HUES6 (cell line): Measurements from ENCODE around the gene C2orf81.

Experiments used
- H3K27ac ChIP-seq: 2 replicates; pipeline ENCODE4 v1.7.0; 2013; ENCODE audit warnings: low read depth, mild to moderate bottlenecking, low read length, inconsistent platforms
- H3K27me3 ChIP-seq: 2 replicates; pipeline ENCODE4 v1.6.1; 2013; ENCODE audit warnings: low read length; ENCODE audit not compliant: control insufficient read depth, insufficient read depth
- H3K36me3 ChIP-seq: 2 replicates; pipeline ENCODE4 v1.6.1; 2013; ENCODE audit warnings: low read length; ENCODE audit not compliant: control insufficient read depth, insufficient read depth
- H3K4me1 ChIP-seq: 2 replicates; pipeline ENCODE4 v1.6.1; 2013; ENCODE audit warnings: low read length; ENCODE audit not compliant: control insufficient read depth, insufficient read depth
- H3K4me3 ChIP-seq: 2 replicates; pipeline ENCODE4 v1.5.1; 2013; ENCODE audit warnings: low read depth, low read length
- H3K9ac ChIP-seq: one replicate; pipeline ENCODE4 v1.6.1; 2013; ENCODE audit warnings: mild to moderate bottlenecking, low read length
- H3K9me3 ChIP-seq: 2 replicates; pipeline ENCODE4 v1.6.1; 2013; ENCODE audit warnings: low read depth, low read length; ENCODE audit not compliant: control insufficient read depth, insufficient read depth

Gene C2orf81

GRCh38 chr2:74418312-74418711 is 3.1 kb downstream of the C2orf81 start:
- H3K9me3 ChIP-seq, result no peaks in the 10 kb centered on the region

GRCh38 chr2:74417763-74418162 is 3.7 kb downstream of the C2orf81 start:
- peaks cover 4% of the 10 kb centered on the region; the same call in 1 of the 2 replicates for H3K4me1 ChIP-seq
- H3K27ac ChIP-seq, result no peak overlapping the region
- peaks cover 25% of the 10 kb centered on the region for H3K27me3 ChIP-seq
- no peak overlapping the region for H3K4me3 ChIP-seq
- H3K36me3 ChIP-seq, result no peaks in the 10 kb centered on the region
- no peak overlapping the region for H3K9ac ChIP-seq
- no peaks in the 10 kb centered on the region for H3K9me3 ChIP-seq

More at GRCh38 chr2:74418312-74418711, 3.1 kb downstream of the C2orf81 start:
- no peaks in the 10 kb centered on the region for H3K36me3 ChIP-seq
- no peak overlapping the region for H3K9ac ChIP-seq
- no peak overlapping the region for H3K4me3 ChIP-seq
- H3K4me1 ChIP-seq, result 0 out of 2 replicates have a peak, but pooled peaks cover 4% of the 10 kb centered on the region
- no peak overlapping the region for H3K27ac ChIP-seq
- H3K27me3 ChIP-seq, result peaks cover 31% of the 10 kb centered on the region

- no peak overlapping the region for H3K9ac ChIP-seq
- H3K9me3 ChIP-seq, result no peaks in the 10 kb centered on the region
- peaks cover 21% of the 10 kb centered on the region for H3K27me3 ChIP-seq
- H3K27ac ChIP-seq, result no peak overlapping the region
- peaks cover 4% of the 10 kb centered on the region; the same call in 1 of the 2 replicates for H3K4me1 ChIP-seq
- no peaks in the 10 kb centered on the region for H3K36me3 ChIP-seq
- no peak overlapping the region for H3K4me3 ChIP-seq
Measured at GRCh38 chr2:74417197-74417596, 4.2 kb downstream of the C2orf81 start.

GRCh38 chr2:74416778-74417177 is 4.6 kb downstream of the C2orf81 start:
- Histone ChIP-seq H3K9me3 (no peaks in the 10 kb centered on the region), H3K4me1 (peaks cover 4% of the 10 kb centered on the region; the same call in 1 of the 2 replicates), H3K27ac (no peak overlapping the region), H3K4me3 (no peak overlapping the region), H3K27me3 (peaks cover 19% of the 10 kb centered on the region), H3K9ac (no peak overlapping the region), H3K36me3 (no peaks in the 10 kb centered on the region)

GRCh38 chr2:74415762-74416395 is 5.5 kb downstream of the C2orf81 start:
- H3K9ac ChIP-seq, result no peak overlapping the region
- peaks cover 4% of the 10 kb centered on the region; the same call in 1 of the 2 replicates for H3K4me1 ChIP-seq
- peaks cover 16% of the 10 kb centered on the region for H3K27me3 ChIP-seq
- no peaks in the 10 kb centered on the region for H3K36me3 ChIP-seq
- H3K4me3 ChIP-seq, result peak overlapping the region; percentile 33; the same call in 1 of the 2 replicates
- no peak overlapping the region for H3K27ac ChIP-seq
- H3K9me3 ChIP-seq, result no peaks in the 10 kb centered on the region

- H3K4me1 ChIP-seq, result peaks cover 4% of the 10 kb centered on the region; the same call in 1 of the 2 replicates
- no peak overlapping the region for H3K27ac ChIP-seq
Measured at GRCh38 chr2:74414881-74415761, 6.3 kb downstream of the C2orf81 start.

GRCh38 chr2:74414441-74414840 is 7.0 kb downstream of the C2orf81 start:
- Histone ChIP-seq H3K9ac (no peak overlapping the region), H3K4me1 (peaks cover 4% of the 10 kb centered on the region; the same call in 1 of the 2 replicates), H3K36me3 (no peaks in the 10 kb centered on the region), H3K9me3 (no peaks in the 10 kb centered on the region), H3K27me3 (peaks cover 8% of the 10 kb centered on the region; the same call in 1 of the 2 replicates), H3K4me3 (peak overlapping the region; percentile 33; the same call in 1 of the 2 replicates), H3K27ac (no peak overlapping the region)

More at GRCh38 chr2:74414881-74415761, 6.3 kb downstream of the C2orf81 start:
- Histone ChIP-seq H3K36me3 (no peaks in the 10 kb centered on the region), H3K4me3 (peak overlapping the region; percentile 33; the same call in 1 of the 2 replicates), H3K9me3 (no peaks in the 10 kb centered on the region), H3K9ac (no peak overlapping the region), H3K27me3 (peaks cover 9% of the 10 kb centered on the region)

GRCh38 chr2:74413001-74413698 is 8.3 kb downstream of the C2orf81 start:
- no peak overlapping the region for H3K27ac ChIP-seq
- no peaks in the 10 kb centered on the region for H3K9me3 ChIP-seq
- no peaks in the 10 kb centered on the region for H3K36me3 ChIP-seq
- no peak overlapping the region for H3K9ac ChIP-seq
- H3K4me3 ChIP-seq, result no peak overlapping the region
- peaks cover 4% of the 10 kb centered on the region; the same call in 1 of the 2 replicates for H3K4me1 ChIP-seq
- H3K27me3 ChIP-seq, result peaks cover 8% of the 10 kb centered on the region

GRCh38 chr2:74407682-74408081 is 13.7 kb downstream of the C2orf81 start:
- Histone ChIP-seq H3K27me3 (peaks cover 3% of the 10 kb centered on the region; the same call in 1 of the 2 replicates), H3K9me3 (no peaks in the 10 kb centered on the region), H3K4me1 (no peaks in the 10 kb centered on the region), H3K9ac (no peak overlapping the region), H3K4me3 (no peak overlapping the region), H3K27ac (no peak overlapping the region), H3K36me3 (no peaks in the 10 kb centered on the region)

GRCh38 chr2:74406035-74406434 is 15.4 kb downstream of the C2orf81 start:
- H3K9me3 ChIP-seq, result no peaks in the 10 kb centered on the region
- H3K27me3 ChIP-seq, result peaks cover 3% of the 10 kb centered on the region; the same call in 1 of the 2 replicates
- no peaks in the 10 kb centered on the region for H3K36me3 ChIP-seq
- no peaks in the 10 kb centered on the region for H3K4me1 ChIP-seq
- H3K27ac ChIP-seq, result no peak overlapping the region
- H3K9ac ChIP-seq, result no peak overlapping the region
- H3K4me3 ChIP-seq, result no peak overlapping the region
